ENCODE measurements around the gene MYCT1.

The MYCT1 gene

GRCh38 chr6:152697634-152698033 lies at the start of gene MYCT1:
MYCT1 (plus strand) TSS chr6:152697897; CDS start chr6:152697903, 6 bp downstream.
- no peak for DNase-seq (ENCODE audit: extremely low read depth, insufficient read length)
- Histone ChIP-seq H3K36me3 (ENCODE audit: control insufficient read depth, insufficient read depth, low read length) (no peaks in the 10 kb centered on the region), H3K27me3 (replicated peaks; ENCODE audit: control insufficient read depth, insufficient read depth, low read length) (no peaks in the 10 kb centered on the region), H3K4me3 (replicated peaks; ENCODE audit: low read depth, low read length) (no peak within 1 kb of the TSS)
- TF ChIP-seq CTCF (IDR thresholded peaks at IDR 0.05; ENCODE audit: insufficient read depth, low read length, poor library complexity, severe bottlenecking): no peak

GRCh38 chr6:152648105-152648504 lies 49.6 kb upstream of the MYCT1 start:
- TF ChIP-seq CTCF (IDR thresholded peaks at IDR 0.05; ENCODE audit: insufficient read depth, low read length, poor library complexity, severe bottlenecking): no peak
- 0 out of 2 replicates have a peak, but pooled peaks cover 2% of the 10 kb centered on the region for H3K27me3 ChIP-seq (replicated peaks; ENCODE audit: control insufficient read depth, insufficient read depth, low read length)
- no peak for DNase-seq (ENCODE audit: extremely low read depth, insufficient read length)
- H3K36me3 ChIP-seq (ENCODE audit: control insufficient read depth, insufficient read depth, low read length): no peaks in the 10 kb centered on the region
- no peak overlapping the region for H3K4me3 ChIP-seq (replicated peaks; ENCODE audit: low read depth, low read length)

GRCh38 chr6:152651986-152652385 lies 45.7 kb upstream of the MYCT1 start:
- H3K4me3 ChIP-seq (replicated peaks; ENCODE audit: low read depth, low read length): no peak overlapping the region
- 0 out of 2 replicates have a peak, but pooled peaks cover 2% of the 10 kb centered on the region for H3K27me3 ChIP-seq (replicated peaks; ENCODE audit: control insufficient read depth, insufficient read depth, low read length)
- H3K36me3 ChIP-seq (ENCODE audit: control insufficient read depth, insufficient read depth, low read length): no peaks in the 10 kb centered on the region
- TF ChIP-seq CTCF (IDR thresholded peaks at IDR 0.05; ENCODE audit: insufficient read depth, low read length, poor library complexity, severe bottlenecking): no peak
- DNase-seq (ENCODE audit: extremely low read depth, insufficient read length): no peak

- H3K4me3 ChIP-seq (replicated peaks; ENCODE audit: low read depth, low read length): no peak overlapping the region
- H3K36me3 ChIP-seq (ENCODE audit: control insufficient read depth, insufficient read depth, low read length): no peaks in the 10 kb centered on the region
- no peak for DNase-seq (ENCODE audit: extremely low read depth, insufficient read length)
- no peaks in the 10 kb centered on the region; the same call in 1 of the 2 replicates for H3K27me3 ChIP-seq (replicated peaks; ENCODE audit: control insufficient read depth, insufficient read depth, low read length)
- no peak for TF ChIP-seq CTCF (IDR thresholded peaks at IDR 0.05; ENCODE audit: insufficient read depth, low read length, poor library complexity, severe bottlenecking)
Measured at GRCh38 chr6:152661776-152662175, 35.9 kb upstream of the MYCT1 start.

- Histone ChIP-seq H3K27me3 (replicated peaks; ENCODE audit: control insufficient read depth, insufficient read depth, low read length) (no peaks in the 10 kb centered on the region), H3K4me3 (replicated peaks; ENCODE audit: low read depth, low read length) (no peak overlapping the region), H3K36me3 (ENCODE audit: control insufficient read depth, insufficient read depth, low read length) (no peaks in the 10 kb centered on the region)
- no peak for DNase-seq (ENCODE audit: extremely low read depth, insufficient read length)
- TF ChIP-seq CTCF (IDR thresholded peaks at IDR 0.05; ENCODE audit: insufficient read depth, low read length, poor library complexity, severe bottlenecking): peak; percentile 31
Measured at GRCh38 chr6:152669895-152670294, 27.8 kb upstream of the MYCT1 start.

GRCh38 chr6:152671171-152671570 lies 26.5 kb upstream of the MYCT1 start:
- no peak for TF ChIP-seq CTCF (IDR thresholded peaks at IDR 0.05; ENCODE audit: insufficient read depth, low read length, poor library complexity, severe bottlenecking)
- no peak for DNase-seq (ENCODE audit: extremely low read depth, insufficient read length)
- Histone ChIP-seq H3K36me3 (ENCODE audit: control insufficient read depth, insufficient read depth, low read length) (no peaks in the 10 kb centered on the region), H3K27me3 (replicated peaks; ENCODE audit: control insufficient read depth, insufficient read depth, low read length) (no peaks in the 10 kb centered on the region), H3K4me3 (replicated peaks; ENCODE audit: low read depth, low read length) (no peak overlapping the region)
